RKO (cell line): ENCODE results near the gene MS4A7.
"Not testable (repeated sequence)": the region's sequence is repeated elsewhere in the genome, so short reads cannot be mapped to it uniquely, and the experiment has no call there.

ENCODE experiments used
- DNase-seq: peaks from one replicate; pipeline ENCODE4 v3.0.0-alpha.2; 2016; ENCODE audit warnings: low spot score

MS4A7 gene

DNA sequence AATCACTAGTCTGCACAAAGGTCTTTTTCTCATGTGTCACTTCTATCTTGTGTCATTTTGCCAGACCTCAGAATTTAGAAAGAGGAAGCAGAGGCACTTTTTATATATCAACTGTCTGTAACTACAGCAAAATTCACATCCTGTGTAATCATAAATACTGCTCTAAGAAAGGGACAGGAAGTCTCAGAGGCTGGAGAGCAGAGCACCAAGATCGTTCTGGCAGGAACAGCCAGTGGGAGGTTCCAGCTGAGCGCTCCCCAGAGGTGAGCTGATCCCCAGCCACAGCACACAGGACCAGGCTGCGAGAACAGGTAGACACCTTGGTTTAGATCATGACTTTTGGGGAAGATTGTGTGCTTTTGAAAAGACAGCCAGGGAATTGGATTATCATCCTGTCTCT is at the start of gene MS4A7:
Gene MS4A7 (plus strand): TSS at position 179 of the 400 bp plus-strand sequence. CDS start 4,610 bp downstream, outside the sequence.
- DNase-seq, result no peak

DNA sequence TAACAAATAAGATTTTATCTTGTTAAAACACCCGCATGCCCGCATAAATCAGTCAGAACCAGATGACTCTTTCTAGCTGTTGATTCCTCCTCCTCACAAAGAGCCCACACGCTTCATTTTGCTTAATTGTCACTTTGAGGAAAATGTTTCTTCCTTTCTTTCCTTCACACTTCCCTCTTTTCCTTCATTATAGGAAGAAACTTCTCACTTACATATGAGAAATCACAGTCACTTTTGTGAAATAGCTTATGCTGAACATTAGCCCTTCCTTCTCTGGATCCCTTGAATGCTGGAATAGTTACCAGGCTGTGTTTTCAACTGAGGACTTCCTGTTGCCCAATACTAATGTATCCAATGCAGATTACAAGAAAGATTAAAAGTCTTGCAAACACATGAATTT is 45.5 kb upstream of the MS4A7 start:
- DNase-seq, result no peak

DNA sequence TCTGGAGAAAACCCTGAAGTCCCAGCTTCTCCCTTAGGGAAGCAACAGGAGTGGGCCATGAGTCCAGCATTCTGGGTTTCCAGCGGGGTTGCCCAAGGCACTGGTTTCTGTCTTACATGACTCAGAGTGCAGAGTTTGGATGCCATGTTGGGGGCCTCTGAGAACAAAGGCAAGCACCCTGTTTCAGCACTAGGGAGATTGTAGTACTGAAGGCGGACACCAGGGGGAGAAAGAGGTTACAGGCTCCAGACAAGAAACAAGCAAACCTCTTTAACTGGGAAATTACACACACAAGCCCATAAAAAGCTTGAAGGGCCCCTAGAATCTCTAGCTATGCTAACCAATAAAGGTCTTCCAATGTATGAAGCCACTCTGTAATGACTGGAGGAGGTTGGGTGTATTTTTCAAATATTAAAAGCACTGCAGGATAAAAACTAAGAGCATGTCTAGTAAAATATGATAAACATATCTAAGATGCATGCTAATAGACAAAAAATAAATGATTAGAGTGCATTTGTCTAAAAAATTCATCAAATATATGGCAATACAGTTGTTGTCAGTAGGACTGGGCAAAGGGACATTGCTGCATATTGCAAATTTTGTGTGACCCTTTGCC is 44.2 kb upstream of the MS4A7 start:
- peak; percentile 76 for DNase-seq

DNA sequence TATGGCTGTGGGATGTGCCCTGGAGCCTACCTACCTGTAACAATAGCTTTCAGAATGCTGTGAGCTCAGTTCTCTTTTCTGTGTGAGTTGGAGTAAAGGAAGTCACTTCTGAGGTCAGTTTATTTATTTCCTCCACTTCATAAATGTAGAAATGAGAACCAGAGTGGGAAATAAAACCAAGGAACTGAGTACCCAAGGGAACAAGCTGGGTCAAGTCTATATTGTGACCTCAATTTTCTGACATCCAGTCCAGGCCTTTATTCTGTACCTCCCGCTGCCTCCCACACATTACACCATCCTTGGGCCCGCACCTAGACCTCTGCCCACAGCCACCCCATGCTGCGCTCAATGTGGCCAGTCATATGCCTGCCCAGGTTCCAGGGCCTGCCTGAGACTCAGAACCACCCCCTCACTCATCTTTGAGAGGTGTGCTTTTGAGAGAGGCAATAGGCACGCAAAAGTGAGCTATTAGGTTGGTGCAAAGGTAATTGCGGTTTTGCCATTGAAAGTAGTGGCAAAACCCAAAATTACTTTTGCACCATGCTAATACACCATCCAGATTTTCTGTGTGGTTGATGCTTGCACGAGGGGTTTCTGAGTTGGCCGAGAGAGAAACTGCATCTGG is 41.5 kb upstream of the MS4A7 start:
- DNase-seq, result no peak

- DNase-seq, result no peak
These were observed 40.3 kb upstream of the MS4A7 start for GRCh38 chr11:60338053-60338452.

- DNase-seq, result no peak
These were observed 39.0 kb upstream of the MS4A7 start for GRCh38 chr11:60339356-60339755.

DNA sequence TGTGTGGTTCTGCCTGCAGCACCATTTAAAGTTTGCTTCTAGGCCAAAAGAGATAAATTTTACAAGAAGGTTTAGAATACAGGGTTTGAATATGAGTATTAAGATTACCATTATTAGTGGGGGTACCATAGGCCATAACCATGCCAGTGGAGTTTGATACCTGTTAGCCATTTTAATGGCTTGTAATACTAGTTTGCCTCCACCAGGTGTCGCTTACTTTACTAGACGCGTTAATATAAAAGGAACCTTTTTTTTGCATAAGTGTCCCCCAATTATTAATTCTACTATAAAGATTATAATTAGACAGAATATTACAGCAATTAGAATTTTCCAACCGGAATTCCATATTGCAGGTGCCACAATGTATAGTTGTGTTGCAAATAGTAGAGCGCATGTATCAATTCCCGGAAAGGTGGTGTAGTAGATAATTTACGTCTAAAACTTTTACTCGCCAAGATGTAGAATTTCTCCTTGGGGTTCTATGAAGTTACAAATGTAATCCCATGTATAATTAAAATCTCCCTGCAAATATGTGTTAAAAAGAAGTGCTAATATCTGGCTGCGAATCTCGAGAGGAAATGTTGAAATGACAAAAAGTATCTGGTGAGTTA is 35.1 kb upstream of the MS4A7 start:
- peak; percentile 46 for DNase-seq

GRCh38 chr11:60344146-60344545 is 34.2 kb upstream of the MS4A7 start:
- DNase-seq, result no peak

DNA sequence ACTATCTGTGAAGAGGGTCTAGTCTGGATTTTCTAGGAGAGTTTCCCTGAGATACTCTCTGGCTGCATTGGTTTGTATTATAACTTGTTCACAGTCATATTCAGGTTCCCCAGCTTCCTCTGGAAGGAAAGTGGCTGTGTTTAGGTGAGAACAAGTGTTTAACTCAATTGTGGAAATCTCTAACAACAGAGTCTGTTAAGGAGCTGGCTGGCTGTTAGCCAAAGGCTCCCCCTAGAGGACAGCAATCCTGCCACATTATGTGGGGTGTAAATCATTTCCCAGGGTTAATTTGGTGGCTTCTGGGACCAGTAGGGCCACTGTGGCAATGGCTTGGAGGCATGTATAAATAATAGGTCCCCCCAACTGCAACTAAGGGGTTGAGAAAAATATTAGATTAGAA is 32.8 kb upstream of the MS4A7 start:
- peak; percentile 52 for DNase-seq

DNA sequence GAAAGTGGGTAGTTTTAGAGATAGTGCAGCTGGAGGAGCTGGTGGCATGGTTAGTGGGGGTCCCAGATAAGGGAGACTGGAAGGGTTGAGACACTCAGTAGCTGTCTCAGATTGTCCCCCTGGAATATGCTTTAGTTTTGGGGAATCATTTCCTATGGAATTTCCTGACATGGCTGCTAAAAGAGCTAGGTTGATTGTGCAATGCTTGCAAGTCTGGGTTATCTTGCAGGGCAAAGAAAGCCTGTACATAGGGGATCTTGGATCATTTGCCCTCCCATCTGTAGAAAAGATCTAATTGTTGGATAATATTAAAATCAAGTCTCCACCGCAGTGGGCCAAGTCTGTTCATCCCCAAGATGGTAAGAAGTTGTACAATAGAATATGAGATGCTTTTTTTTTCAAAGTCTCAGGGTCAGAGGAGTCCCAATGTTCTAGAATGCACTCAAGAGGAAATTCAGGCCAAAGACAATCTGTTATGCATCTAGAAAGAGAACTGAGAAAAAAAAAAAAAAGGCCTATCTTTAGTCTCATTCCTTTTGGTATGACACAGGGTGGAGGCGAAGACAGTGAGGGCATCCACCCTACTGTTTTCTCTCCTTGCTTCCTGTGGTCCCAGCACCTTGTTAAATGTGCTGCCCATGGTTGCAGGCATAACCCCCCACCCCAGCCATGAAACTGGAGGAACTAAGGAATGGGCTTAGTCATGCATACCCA is 31.1 kb upstream of the MS4A7 start:
- DNase-seq, result no peak

GRCh38 chr11:60348116-60348515 is 30.2 kb upstream of the MS4A7 start:
- no peak for DNase-seq

- DNase-seq, result no peak
These were observed 28.3 kb upstream of the MS4A7 start for GRCh38 chr11:60349990-60350389.

- no peak for DNase-seq
These were observed 20.6 kb upstream of the MS4A7 start for GRCh38 chr11:60357771-60358170.

- no peak for DNase-seq
These were observed 17.7 kb upstream of the MS4A7 start for GRCh38 chr11:60360621-60361020.

GRCh38 chr11:60362241-60362640 is 16.1 kb upstream of the MS4A7 start:
- no peak for DNase-seq

DNA sequence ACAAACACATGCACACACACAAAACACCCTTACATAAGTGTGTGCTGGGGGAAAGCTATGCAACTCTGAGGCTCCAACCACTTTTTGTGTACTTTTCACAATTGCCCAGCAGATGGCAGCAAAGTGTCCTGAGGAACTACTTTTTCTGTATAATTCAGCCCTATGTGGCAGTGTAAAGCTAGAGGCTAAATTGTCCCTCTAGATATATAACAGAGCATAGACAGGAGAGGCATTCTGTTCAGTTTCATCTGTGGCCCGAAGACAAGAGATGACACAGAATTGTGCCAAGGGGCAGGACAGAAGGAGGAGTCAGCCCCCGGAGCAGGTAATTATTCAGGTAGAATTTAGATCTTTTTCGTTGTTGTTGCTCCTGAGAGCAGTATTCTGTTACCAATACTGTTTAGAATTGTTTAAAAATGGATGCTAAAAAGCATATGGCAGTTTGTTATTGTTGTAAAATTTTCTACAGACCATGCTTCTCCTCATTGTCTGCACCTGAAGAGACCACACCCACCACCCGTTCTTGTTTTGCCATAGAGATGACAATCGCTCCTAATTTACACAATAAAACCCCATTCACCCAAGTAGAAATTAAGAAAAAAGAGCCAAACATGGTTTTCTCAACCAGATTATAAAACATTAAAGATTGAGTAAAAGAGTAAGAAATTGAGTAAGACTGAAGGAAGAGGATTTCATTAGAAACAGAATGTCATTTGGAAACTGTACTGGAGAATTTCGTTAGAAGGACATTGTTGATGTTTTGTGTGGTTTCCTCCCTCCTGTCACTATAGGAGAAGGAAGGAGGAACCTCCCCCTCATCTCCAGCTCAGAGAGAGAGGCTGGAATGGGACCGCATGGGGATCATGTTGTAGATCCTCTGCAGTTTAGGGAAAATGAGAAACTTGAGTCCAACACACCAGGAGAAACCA is 14.5 kb upstream of the MS4A7 start:
- DNase-seq, result peak; percentile 63

GRCh38 chr11:60366262-60366904 is 11.9 kb upstream of the MS4A7 start:
- not testable (repeated sequence) for DNase-seq

DNA sequence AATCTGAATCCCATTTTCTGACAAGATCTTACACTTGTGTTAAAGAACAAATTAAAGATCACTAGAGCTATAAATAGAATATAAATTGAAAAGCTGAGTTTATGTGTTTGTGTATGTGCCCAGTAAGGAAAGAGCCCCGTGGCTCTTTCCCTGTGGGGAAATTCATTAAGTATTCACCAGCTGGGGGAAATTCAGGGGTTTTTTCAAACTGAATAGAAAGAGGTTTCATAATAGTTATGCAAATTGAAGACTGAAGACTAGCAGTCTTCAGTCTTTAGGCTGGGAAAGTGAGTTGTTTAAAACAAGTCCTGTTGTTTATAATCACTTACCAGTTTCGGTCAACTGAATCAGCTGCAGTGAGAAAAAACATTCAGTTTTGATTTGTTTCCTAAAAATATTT is 11.3 kb upstream of the MS4A7 start:
- no peak for DNase-seq

DNA sequence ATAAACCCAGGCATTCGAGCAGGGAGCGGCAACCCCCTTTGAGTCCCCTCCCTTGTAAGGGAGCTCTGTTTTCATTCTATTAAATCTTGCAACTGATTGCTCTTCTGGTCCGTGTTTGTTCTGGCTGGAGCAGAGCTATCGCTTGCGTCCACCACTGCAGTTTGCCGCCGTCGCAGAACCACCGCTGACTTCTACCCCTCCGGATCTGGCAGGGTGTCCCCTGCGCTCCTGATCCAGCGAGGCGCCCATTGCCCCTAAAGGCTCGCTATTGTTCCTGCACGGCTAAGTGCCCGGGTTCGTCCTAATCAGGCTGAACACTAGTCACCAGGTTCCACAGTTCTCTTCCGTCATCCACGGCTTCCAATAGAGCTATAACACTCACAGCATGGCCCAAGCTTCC is 10.4 kb upstream of the MS4A7 start:
- no peak for DNase-seq

- no peak for DNase-seq
These were observed 8.0 kb upstream of the MS4A7 start for GRCh38 chr11:60370252-60370810.

DNA sequence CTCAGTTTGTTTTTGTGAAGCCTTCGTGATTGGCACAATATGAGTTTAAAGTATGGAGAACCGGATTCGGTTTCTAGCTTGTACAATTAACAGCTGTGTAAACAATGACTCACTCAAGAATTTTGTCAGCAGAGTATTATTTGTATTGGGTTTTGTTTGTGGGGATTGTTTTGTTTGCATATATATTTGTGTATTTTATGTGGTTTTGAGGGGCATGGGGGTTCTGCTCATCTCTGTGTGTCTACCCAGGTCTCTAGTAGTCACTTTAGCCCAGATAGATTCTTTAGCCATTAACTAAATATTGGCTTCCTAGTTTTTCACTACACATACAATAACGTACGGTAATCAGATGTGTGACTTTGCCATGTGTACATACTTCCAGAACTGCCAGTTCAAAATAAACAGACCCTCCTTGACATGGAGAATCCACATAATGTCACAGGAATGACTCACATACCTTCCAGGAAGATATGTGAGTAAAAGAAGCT is 7.5 kb upstream of the MS4A7 start:
- no peak for DNase-seq
